GM10847 (cell line): ENCODE results near the gene CORT.

ENCODE experiments used
- POLR2A ChIP-seq: IDR thresholded peaks from 2 replicates; pipeline ENCODE4 v1.6.1; 2011; ENCODE audit not compliant: insufficient read length; ENCODE audit errors: extremely low read depth

Gene CORT

GRCh38 chr1:10472220-10473144 is 22.7 kb downstream of the CORT start, which contains the start of gene DFFA:
Gene DFFA (minus strand): TSS chr1:10472529. CDS start chr1:10472458, 71 bp downstream.
- TF ChIP-seq POLR2A, result peak; percentile 63

- no peak for TF ChIP-seq POLR2A
Measured at GRCh38 chr1:10473145-10473765, 23.4 kb downstream of the CORT start.

GRCh38 chr1:10474613-10475507 is 25.0 kb downstream of the CORT start, which contains the start of gene PEX14:
Gene PEX14 (plus strand): TSS chr1:10474950. CDS start chr1:10474967, 17 bp downstream.
- TF ChIP-seq POLR2A, result peak; percentile 71

- TF ChIP-seq POLR2A, result no peak
Measured at GRCh38 chr1:10475510-10475909, 25.7 kb downstream of the CORT start.

- TF ChIP-seq POLR2A, result no peak
Measured at GRCh38 chr1:10479296-10479695, 29.5 kb downstream of the CORT start.

GRCh38 chr1:10480614-10481013 is 30.8 kb downstream of the CORT start:
- no peak for TF ChIP-seq POLR2A

- TF ChIP-seq POLR2A, result no peak
Measured at GRCh38 chr1:10484521-10484920, 34.7 kb downstream of the CORT start.

GRCh38 chr1:10489291-10490055 is 39.6 kb downstream of the CORT start:
- no peak for TF ChIP-seq POLR2A

- no peak for TF ChIP-seq POLR2A
Measured at GRCh38 chr1:10490286-10490970, 40.6 kb downstream of the CORT start.

- TF ChIP-seq POLR2A, result no peak
Measured at GRCh38 chr1:10494418-10494753, 44.6 kb downstream of the CORT start.

GRCh38 chr1:10494754-10495474 is 45.1 kb downstream of the CORT start:
- no peak for TF ChIP-seq POLR2A

- no peak for TF ChIP-seq POLR2A
Measured at GRCh38 chr1:10495475-10495817, 45.6 kb downstream of the CORT start.

- no peak for TF ChIP-seq POLR2A
Measured at GRCh38 chr1:10495952-10496351, 46.1 kb downstream of the CORT start.

GRCh38 chr1:10497109-10497508 is 47.3 kb downstream of the CORT start:
- TF ChIP-seq POLR2A, result no peak

- TF ChIP-seq POLR2A, result no peak
Measured at GRCh38 chr1:10498231-10498630, 48.4 kb downstream of the CORT start.
